CD4-positive, alpha-beta T cell treated with Interferon alpha-2 for 1 hour (primary cell): ENCODE measurements around the gene PITPNC1.
"Not testable (repeated sequence)": the region's sequence is repeated elsewhere in the genome, so short reads cannot be mapped to it uniquely, and the experiment has no call there.

Experiments
- DNase-seq, 2 donors: peaks; one replicate each; pipeline ENCODE4 v3.0.0-alpha.2; 2020 to 2022

The PITPNC1 gene

DNA sequence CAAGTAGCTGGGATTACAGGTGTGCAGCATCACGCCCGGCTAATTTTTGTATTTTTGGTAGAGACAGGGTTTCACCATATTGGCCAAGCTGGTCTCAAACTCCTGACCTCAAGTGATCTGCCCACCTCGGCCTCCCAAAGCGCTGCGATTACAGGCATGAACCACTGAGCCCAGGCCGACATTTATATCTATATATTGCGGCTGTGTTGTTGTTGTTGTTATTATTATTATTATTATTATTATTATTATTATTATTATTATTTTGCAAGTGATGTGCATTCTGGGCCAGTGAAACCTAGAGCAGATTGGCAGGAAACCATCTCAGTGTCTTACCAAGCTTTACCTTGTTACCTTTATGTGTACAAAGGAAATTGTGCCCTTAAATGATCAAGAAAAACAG, 253.8 kb downstream of the PITPNC1 start:
- DNase-seq = not testable (repeated sequence)

DNA sequence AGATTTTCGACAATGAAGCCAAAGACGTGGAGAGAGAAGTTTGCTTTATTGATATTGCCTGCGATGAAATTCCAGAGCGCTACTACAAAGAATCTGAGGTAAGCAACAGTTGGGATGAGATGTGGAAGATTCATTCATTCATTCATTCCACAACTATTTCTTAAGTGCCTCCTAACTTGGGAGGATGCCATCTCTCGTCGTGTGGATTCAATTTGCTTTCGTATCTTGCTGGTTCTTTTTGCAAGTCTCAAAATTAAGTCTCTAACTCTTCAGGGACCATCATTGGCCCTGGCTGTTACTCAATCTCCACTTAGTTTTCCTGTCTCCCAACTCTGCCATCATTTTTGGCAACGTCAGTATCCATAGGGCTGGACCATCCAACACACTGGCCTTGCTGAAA, 255.1 kb downstream of the PITPNC1 start:
- no peak for DNase-seq

GRCh38 chr17:67633751-67634211, 256.7 kb downstream of the PITPNC1 start:
- no peak for DNase-seq

DNA sequence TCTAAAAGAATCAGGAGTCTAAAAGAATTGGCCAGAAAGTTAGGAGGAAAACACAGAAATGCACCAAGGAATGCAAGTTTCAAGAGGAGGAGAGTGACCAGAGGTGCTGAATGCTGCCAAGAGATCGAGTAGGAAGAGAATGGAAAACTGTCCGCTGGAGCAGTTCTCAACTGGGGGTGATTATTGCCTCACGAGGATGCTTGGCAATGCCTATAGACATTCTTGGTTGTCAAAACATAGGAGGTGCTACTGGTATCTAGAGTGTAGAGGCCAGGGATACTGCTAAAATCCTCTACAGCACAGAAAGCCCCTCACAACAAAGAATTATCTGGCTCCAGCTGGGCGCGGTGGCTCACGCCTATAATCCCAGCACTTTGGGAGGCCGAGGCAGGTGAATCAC, 258.6 kb downstream of the PITPNC1 start:
- DNase-seq = no peak

DNA sequence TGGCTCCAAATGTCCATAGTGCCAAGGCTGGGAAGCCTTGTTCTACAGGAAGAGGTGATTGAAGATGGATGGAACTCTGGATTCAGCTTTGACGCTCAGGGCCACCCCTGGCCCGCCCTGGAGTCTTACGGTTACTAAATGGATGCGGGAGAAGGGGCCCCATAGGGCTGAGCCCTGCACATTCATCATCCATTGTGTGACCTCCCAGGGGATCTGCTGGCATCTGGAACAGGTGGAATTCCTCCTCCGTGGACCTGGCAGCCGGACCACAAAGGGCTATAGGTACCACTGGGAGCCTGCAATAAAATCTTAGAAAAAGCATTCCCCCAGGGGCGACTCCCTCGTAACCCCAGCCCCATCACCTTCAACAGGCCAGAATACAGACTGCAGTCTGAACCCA, 259.2 kb downstream of the PITPNC1 start:
- DNase-seq = no peak

DNA sequence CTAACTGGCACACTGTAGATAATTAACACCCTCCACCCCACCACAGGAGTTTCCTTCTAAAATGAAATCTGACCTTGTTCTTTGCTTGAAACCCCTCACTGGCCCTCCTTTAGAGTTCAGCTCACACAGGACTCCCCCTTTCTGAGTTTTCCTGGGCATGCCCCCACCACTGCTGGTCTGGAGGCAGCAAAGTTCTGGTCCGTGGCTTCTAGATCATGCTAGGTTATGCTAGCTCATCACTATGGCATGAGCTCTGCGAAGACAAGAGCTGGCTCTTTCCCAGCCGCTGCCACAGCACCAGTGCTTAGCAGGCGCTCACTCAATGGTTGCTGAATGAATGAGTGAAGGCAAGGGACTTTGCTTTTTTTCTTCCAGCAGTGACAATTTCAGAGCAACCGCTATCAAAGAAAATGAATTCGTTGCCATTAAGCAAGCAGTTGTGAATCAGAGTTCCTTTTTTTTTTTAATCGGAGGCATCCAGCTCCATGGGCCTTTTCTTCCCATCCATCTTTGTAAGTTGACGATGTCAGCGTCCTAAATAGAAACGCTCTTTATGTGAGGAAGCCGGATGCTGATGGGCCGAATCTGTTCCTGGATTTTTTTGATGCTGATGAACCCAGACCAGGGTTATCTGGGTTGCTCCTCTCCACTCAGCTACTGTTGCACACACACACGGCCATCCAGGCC, 259.9 kb downstream of the PITPNC1 start:
- DNase-seq = no peak

- DNase-seq = no peak
Observed at GRCh38 chr17:67637901-67638641, 261.0 kb downstream of the PITPNC1 start.

GRCh38 chr17:67638871-67639270, 261.8 kb downstream of the PITPNC1 start:
- no peak for DNase-seq

DNA sequence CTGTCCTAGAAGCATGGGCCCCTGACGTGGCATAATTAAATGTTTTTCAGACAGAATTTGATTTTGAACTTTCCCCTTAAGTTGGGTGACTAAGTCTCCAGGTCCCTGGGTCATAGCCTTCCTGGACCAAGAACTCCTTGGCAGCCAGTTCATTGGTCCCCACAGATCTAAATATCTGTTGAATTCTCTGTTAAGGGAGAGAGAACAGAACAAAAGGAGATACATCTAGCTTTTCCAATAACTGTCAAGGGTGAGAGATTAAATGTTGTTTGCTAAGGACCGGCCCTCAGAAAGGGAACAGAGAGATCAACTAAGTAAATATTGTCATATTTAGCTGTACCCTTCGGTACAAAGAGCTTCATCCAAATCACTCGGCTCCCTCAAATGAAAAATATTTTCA, 262.5 kb downstream of the PITPNC1 start:
- no peak for DNase-seq

DNA sequence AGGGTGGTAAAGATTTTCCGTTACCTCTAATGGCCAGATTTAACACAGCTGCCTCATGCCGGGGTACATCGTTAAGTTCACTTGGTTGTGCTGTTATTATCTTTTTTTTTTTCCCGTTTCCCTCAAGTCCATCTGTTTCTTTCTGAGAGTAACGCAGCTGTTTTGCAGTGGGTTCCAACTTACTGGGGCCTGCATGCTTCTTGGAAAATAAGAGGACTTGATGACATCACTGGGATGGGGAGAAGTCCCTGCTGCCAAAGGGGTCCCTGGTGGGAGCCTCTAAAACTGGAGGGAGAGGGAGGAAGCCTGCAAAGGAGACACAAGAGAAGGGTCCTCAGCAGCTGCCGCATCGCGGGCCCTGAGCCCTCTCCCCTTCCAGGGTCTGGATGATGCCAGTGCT, 262.9 kb downstream of the PITPNC1 start:
- DNase-seq = no peak

GRCh38 chr17:67642488-67642887, 265.4 kb downstream of the PITPNC1 start:
- DNase-seq = no peak

GRCh38 chr17:67644061-67644460, 267.0 kb downstream of the PITPNC1 start:
- no peak for DNase-seq

- DNase-seq = not testable (repeated sequence)
Observed at GRCh38 chr17:67645195-67645594, 268.1 kb downstream of the PITPNC1 start.

- no peak for DNase-seq
Observed at GRCh38 chr17:67646472-67646871, 269.4 kb downstream of the PITPNC1 start.

DNA sequence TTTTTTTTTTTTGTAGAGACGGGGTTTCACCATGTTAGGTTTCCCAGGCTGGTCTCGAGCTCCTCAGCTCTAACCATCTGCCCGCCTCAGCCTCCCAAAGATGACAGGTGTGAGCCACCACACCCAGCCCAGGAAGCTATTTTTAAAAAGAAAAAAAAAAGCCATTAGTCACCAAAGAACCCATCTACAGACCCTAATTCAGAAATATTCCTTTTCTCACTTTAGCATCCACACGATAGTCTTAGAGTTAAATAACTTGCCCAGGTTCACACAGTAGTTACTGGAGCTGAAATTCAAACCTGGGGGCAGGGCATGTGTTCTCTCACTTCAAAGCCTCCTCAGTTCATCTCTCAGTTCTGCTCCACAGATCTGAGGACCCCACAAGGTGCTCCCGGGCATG, 270.4 kb downstream of the PITPNC1 start:
- no peak for DNase-seq

DNA sequence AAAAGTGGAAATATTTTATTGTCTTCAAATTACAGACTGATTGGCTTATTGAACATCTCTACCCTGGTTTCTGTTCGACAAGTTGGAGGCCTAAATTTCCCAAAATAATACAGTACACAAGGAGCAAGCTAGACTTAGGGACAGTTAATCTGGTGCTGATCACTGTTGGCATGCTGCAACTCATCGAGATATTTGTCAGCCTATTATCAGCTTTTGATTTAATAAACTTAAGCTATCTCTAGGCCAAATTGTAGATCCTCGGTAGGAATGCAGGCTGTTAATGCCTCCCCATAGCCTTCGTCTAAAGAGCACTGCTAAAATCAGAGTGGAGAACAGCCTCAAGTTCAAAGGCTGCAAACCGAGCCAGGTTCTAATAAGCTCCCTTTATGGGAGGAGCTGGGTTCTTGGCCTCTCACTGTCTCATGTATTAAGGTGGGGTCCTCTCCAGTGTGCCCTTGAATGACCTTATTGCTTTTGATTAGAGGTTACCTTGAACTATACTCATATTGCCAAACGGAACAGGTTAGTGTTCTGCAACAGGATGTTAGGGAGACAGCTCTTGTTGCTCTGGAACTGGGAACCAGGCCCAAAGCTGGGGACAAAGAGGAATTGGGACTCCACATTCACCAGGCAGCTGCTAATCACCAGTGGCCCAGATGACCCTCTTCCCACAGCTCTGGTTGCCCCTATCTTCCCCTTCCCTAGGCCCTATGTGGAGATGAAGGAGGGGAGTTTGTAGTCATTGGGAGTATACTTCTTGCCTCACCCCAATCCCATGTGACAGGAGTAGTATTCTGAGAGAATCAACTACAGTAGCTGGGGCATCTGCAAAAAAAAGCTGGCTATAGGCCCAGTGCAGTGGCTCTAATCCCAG, 271.2 kb downstream of the PITPNC1 start:
- no peak for DNase-seq

GRCh38 chr17:67648906-67649295, 271.8 kb downstream of the PITPNC1 start:
- not testable (repeated sequence) for DNase-seq

DNA sequence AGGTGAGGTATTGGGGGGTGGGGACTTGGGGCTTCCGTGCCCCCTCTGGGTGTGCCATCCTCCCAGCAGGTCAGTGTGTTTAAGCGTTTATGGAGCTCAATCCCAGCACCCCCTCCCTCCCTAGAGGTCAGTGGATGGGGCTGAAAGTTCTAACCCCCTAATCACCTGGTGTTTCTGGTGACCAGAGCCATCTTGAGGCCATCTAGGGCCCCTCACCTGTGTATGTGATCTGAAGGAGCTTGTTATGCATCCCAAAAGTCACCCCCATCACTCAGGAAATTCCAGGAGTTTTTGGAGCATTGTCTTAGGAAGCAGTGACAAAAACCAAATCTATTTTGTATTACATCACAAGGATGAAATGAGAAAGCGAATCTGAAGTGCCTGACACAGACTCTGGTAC, 272.8 kb downstream of the PITPNC1 start:
- no peak for DNase-seq

DNA sequence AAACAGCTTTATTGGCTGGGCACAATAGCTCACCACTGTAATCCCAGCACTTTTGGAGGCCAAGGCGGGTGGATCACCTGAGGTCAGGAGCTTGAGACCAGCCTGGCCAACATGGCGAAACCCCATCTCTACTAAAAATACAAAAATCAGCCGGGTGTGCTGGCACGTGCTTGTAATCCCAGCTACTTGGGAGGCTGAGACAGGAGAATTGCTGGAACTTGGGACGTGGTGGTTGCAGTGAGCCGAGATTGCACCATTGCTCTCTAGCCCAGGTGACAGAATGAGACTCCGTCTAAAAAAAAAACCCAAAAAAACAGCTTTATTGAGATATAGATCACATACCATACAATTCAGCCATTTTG, 274.1 kb downstream of the PITPNC1 start:
- DNase-seq = not testable (repeated sequence)

DNA sequence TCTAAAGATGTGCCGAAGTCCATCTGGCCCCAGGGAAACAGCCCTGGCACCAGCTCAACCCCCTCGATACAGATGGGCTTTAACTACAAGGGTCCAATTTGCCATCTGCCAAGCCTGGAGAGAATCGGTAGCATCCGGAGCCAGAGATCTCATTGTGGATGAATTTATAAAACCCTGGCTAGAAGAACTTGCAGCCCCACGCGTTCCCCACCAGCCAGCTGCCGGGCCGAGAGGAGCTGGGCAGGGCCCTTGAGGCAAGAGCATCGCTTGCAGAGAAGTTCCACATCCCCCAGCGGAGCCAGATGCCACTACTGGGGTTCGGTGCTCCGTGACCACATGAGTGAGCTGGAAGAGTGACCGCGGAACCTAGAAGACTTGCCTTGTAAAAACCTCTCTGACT, 275.4 kb downstream of the PITPNC1 start:
- DNase-seq = no peak

DNA sequence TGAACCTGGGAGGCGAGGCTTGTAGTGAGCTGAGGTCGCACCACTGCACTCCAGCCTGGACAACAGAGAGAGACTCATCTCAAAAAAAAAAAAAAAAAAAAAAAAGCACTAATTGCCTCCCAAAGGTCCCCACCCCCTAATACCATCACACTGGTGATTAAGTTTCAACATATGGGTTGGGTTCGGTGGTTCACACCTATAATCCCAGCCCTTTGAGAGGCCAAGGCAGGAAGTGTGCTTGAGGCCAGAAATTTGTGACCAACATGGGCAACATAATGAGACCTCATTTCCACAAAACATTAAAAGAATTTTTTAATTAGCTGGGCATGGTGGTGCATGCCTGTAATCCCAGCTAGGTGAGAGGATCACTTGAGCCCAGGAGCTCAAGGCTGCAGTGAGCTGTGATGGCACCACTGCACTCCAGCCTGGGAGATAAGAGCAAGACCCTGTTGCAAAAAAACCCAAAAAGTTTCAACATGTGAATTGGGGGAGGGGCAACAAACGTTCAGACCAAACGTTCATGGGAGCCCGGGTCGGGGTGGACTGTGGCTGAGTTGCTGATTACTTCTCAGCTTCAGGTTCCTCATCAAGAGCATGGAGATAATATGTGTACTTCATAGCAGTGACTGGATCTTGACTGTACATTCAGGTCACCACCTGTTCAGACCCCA, 278.5 kb downstream of the PITPNC1 start:
- no peak for DNase-seq

- DNase-seq = no peak
Observed at GRCh38 chr17:67656494-67657203, 279.6 kb downstream of the PITPNC1 start.
